SK-N-SH (cell line): ENCODE results near the gene ELFN2. TPM values are rescaled to one million over a fixed set of nuclear protein-coding genes. Genes with fewer than 3 reads are reported as not detected.

Experiments
- CTCF ChIA-PET: fragments of 300-600, 350-600 bp; formaldehyde crosslinking; extraction: SDS; loops from one replicate; lab custom pipeline; 2021; lab: Yijun Ruan, JAX
- POLR2A ChIA-PET: fragments of 350-600 bp; sonication (Branson Sonifier 250); formaldehyde crosslinking; extraction: SDS; loops from one replicate; lab custom pipeline; 2020; ENCODE audit warnings: antibody characterized with exemption, inconsistent platforms; lab: Yijun Ruan, JAX
- DNase-seq: peaks from one replicate; pipeline ENCODE4 v3.0.0; 2012
- H2AFZ ChIP-seq: fragments of 200-600 bp; sonication (generic); 2 replicates; pipeline ENCODE4 v1.8.1; 2016; ENCODE audit warnings: antibody characterized with exemption, mild to moderate bottlenecking, low read depth
- H3F3A ChIP-seq: fragments of 200-600 bp; sonication (generic); replicated peaks from 2 replicates; pipeline ENCODE3; 2016; ENCODE audit warnings: antibody characterized with exemption, mild to moderate bottlenecking; ENCODE audit not compliant: insufficient read depth
- H3K27ac ChIP-seq, 2 experiments: fragments of 200-500 bp in 1 of 2; fragments of 200-600 bp in 1 of 2; sonication (Bioruptor generic) in 1 of 2; sonication (generic), shearing (Covaris generic) in 1 of 2; 2 replicates each; pipeline versions ENCODE4 v1.5.1 to v1.6.1; 2014 to 2016; ENCODE audit warnings: low read depth in 2 of 2, inconsistent platforms in 1 of 2, low read length in 1 of 2, mild to moderate bottlenecking in 1 of 2, mixed read lengths in 1 of 2
- H3K27me3 ChIP-seq: fragments of 200-600 bp; sonication (generic), shearing (Covaris generic); 2 replicates; pipeline ENCODE4 v1.6.1; 2016; ENCODE audit warnings: mixed run types; ENCODE audit not compliant: insufficient read depth
- H3K36me3 ChIP-seq, 2 experiments: fragments of 200-500 bp in 1 of 2; fragments of 200-600 bp in 1 of 2; sonication (Bioruptor generic) in 1 of 2; sonication (generic) in 1 of 2; replicated peaks in 1 of 2; 2 replicates each; pipeline versions ENCODE3 to v1.5.1; 2014 to 2016; ENCODE audit warnings: low read length in 1 of 2, mild to moderate bottlenecking in 1 of 2; ENCODE audit not compliant: insufficient read depth in 2 of 2, control insufficient read depth in 1 of 2
- H3K4me1 ChIP-seq, 2 experiments: fragments of 200-500 bp in 1 of 2; fragments of 200-600 bp in 1 of 2; sonication (Bioruptor generic) in 1 of 2; sonication (generic), shearing (Covaris generic) in 1 of 2; 2 replicates each; pipeline versions ENCODE4 v1.5.1 to v1.6.1; 2014 to 2016; ENCODE audit warnings: low read depth in 1 of 2, low read length in 1 of 2, mixed run types in 1 of 2; ENCODE audit not compliant: insufficient read depth in 2 of 2, control insufficient read depth in 1 of 2
- H3K4me2 ChIP-seq: fragments of 200-600 bp; sonication (generic), shearing (Covaris generic); 2 replicates; pipeline ENCODE4 v1.6.1; 2017; ENCODE audit warnings: mixed run types
- H3K4me3 ChIP-seq, 2 experiments: fragments of 200-500 bp in 1 of 2; fragments of 200-600 bp in 1 of 2; sonication (Bioruptor generic) in 1 of 2; sonication (generic), shearing (Covaris generic) in 1 of 2; 2 replicates each; pipeline versions ENCODE4 v1.5.1 to v1.8.1; 2014 to 2016; ENCODE audit warnings: low read depth in 2 of 2, inconsistent platforms in 1 of 2, low read length in 1 of 2, mild to moderate bottlenecking in 1 of 2, mixed read lengths in 1 of 2, moderate library complexity in 1 of 2
- H3K79me2 ChIP-seq: fragments of 200-600 bp; sonication (generic); 2 replicates; pipeline ENCODE4 v1.8.1; 2017; ENCODE audit warnings: mild to moderate bottlenecking; ENCODE audit not compliant: insufficient read depth
- H3K9ac ChIP-seq: fragments of 200-600 bp; sonication (generic); 2 replicates; pipeline ENCODE4 v1.6.1; 2017; ENCODE audit warnings: mixed run types
- H3K9me2 ChIP-seq: fragments of 200-600 bp; sonication (generic); 2 replicates; pipeline ENCODE4 v1.6.1; 2017; ENCODE audit warnings: mixed run types
- H3K9me3 ChIP-seq: fragments of 200-600 bp; sonication (generic); 2 replicates; pipeline ENCODE4 v1.6.1; 2017; ENCODE audit warnings: mixed run types, mild to moderate bottlenecking, moderate library complexity
- H4K20me1 ChIP-seq: fragments of 200-600 bp; sonication (generic); 2 replicates; pipeline ENCODE4 v1.6.1; 2017; ENCODE audit warnings: mild to moderate bottlenecking, mixed run types; ENCODE audit not compliant: insufficient read depth
- EP300 ChIP-seq, 2 experiments: IDR thresholded peaks; 2 replicates each; pipeline versions ENCODE4 v1.4.0 to v1.6.1; 2012; ENCODE audit warnings: borderline replicate concordance in 1 of 2, low read depth in 1 of 2, low read length in 1 of 2
- FOXJ3 ChIP-seq: sonication (generic); formaldehyde crosslinking; IDR thresholded peaks from 2 replicates; pipeline ENCODE4 v1.5.1; 2020; ENCODE audit warnings: mild to moderate bottlenecking, missing genetic modification reagents
- GABPA ChIP-seq: IDR thresholded peaks from 2 replicates; pipeline ENCODE4 v1.4.0; 2012; ENCODE audit warnings: low read depth, mild to moderate bottlenecking
- IRF3 ChIP-seq: fragments of 150-350 bp; IDR thresholded peaks from 2 replicates; pipeline ENCODE4 v1.6.1; 2016; ENCODE audit warnings: mild to moderate bottlenecking, low read depth, low read length
- JUND ChIP-seq: IDR thresholded peaks from 2 replicates; pipeline ENCODE4 v1.4.0; 2012
- MEF2A ChIP-seq: IDR thresholded peaks from 2 replicates; pipeline ENCODE4 v1.4.0; 2012; ENCODE audit warnings: low read depth, borderline replicate concordance
- MXI1 ChIP-seq: IDR thresholded peaks from 2 replicates; pipeline ENCODE4 v1.6.1; 2012; ENCODE audit warnings: mild to moderate bottlenecking, low read depth, low read length, improper control_type of control experiment
- NFIC ChIP-seq: IDR thresholded peaks from 2 replicates; pipeline ENCODE4 v1.4.0; 2012; ENCODE audit warnings: borderline replicate concordance
- RAD21 ChIP-seq: IDR thresholded peaks from 2 replicates; pipeline ENCODE4 v1.6.1; 2012; ENCODE audit warnings: mild to moderate bottlenecking, low read length
- REST ChIP-seq: IDR thresholded peaks from 2 replicates; pipeline ENCODE4 v1.6.1; 2012; ENCODE audit warnings: mild to moderate bottlenecking, low read depth, low read length, moderate library complexity
- SMC3 ChIP-seq: IDR thresholded peaks from 2 replicates; pipeline ENCODE4 v1.6.1; 2012; ENCODE audit warnings: low read depth, low read length, improper control_type of control experiment
- TAF1 ChIP-seq: IDR thresholded peaks from 2 replicates; pipeline ENCODE4 v1.6.1; 2012; ENCODE audit warnings: low read depth, mild to moderate bottlenecking, low read length, moderate library complexity, borderline replicate concordance
- WGBS: methylation state at CpG from one replicate; pipeline ENCODE4 v1.1.6; 2017; ENCODE audit warnings: low lambda C conversion rate; 5-methylcytosine and 5-hydroxymethylcytosine counted together
- polyA plus RNA-seq, 3 experiments: library from polyadenylated mRNA; depleted of rRNA; stranded (reverse); fragments of >200 nt; gene quantifications; 2 replicates each; pipeline ENCODE4 v1.2.3, GENCODE V29; 2012
- TF ChIP-seq, protein P1 (sequence below): IDR thresholded peaks from 2 replicates; pipeline ENCODE4 v1.4.0; 2012; ENCODE audit warnings: low read depth
- TF ChIP-seq, protein P2 (sequence below): IDR thresholded peaks from 2 replicates; pipeline ENCODE4 v1.4.0; 2012; ENCODE audit warnings: low read depth, borderline replicate concordance
- TF ChIP-seq, protein P3 (sequence below): fragments of 200-600 bp; sonication (generic); IDR thresholded peaks from 2 replicates; pipeline ENCODE4 v1.6.1; 2017; ENCODE audit warnings: antibody characterized with exemption, mild to moderate bottlenecking, moderate library complexity

ELFN2 gene
- polyA plus RNA-seq, 1 of the 3 experiments (the other 2 are of a cell fraction): 2.8 TPM

- CTCF ChIA-PET: no interaction called here
- H3K4me2 ChIP-seq: no peak overlapping the region
- peaks cover 0 to 9% of the 10 kb centered on the region in 2 experiments; a peak in 1 of 4 replicates for H3K4me1 ChIP-seq
- no peak overlapping the region for H2AFZ ChIP-seq
- no peaks in the 10 kb centered on the region for H3K36me3 ChIP-seq
- DNase-seq: no peak
- H3F3A ChIP-seq: no peaks in the 10 kb centered on the region
- H3K79me2 ChIP-seq: no peaks in the 10 kb centered on the region
- no peaks in the 10 kb centered on the region for H4K20me1 ChIP-seq
- no peaks in the 10 kb centered on the region for H3K9me2 ChIP-seq
- TF ChIP-seq MXI1: no peak
- no peak for TF ChIP-seq FOXJ3 (CRISPR knock-in tag)
- no peak for TF ChIP-seq RAD21
- TF ChIP-seq GABPA: no peak
- TF ChIP-seq EP300 (IDR thresholded peaks at IDR 0.05; ENCODE audit: borderline replicate concordance in 1 of 2, low read depth in 1 of 2, low read length in 1 of 2): no peak
- TF ChIP-seq REST: no peak
- TF ChIP-seq TAF1: no peak
- TF ChIP-seq SMC3: no peak
- no peak for TF ChIP-seq MEF2A
- TF ChIP-seq JUND: no peak
- TF ChIP-seq, protein P1, sequence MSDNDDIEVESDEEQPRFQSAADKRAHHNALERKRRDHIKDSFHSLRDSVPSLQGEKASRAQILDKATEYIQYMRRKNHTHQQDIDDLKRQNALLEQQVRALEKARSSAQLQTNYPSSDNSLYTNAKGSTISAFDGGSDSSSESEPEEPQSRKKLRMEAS: no peak
- no peak for TF ChIP-seq IRF3
- TF ChIP-seq, protein P2, sequence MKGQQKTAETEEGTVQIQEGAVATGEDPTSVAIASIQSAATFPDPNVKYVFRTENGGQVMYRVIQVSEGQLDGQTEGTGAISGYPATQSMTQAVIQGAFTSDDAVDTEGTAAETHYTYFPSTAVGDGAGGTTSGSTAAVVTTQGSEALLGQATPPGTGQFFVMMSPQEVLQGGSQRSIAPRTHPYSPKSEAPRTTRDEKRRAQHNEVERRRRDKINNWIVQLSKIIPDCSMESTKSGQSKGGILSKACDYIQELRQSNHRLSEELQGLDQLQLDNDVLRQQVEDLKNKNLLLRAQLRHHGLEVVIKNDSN: no peak
- TF ChIP-seq NFIC: no peak
- TF ChIP-seq, protein P3, sequence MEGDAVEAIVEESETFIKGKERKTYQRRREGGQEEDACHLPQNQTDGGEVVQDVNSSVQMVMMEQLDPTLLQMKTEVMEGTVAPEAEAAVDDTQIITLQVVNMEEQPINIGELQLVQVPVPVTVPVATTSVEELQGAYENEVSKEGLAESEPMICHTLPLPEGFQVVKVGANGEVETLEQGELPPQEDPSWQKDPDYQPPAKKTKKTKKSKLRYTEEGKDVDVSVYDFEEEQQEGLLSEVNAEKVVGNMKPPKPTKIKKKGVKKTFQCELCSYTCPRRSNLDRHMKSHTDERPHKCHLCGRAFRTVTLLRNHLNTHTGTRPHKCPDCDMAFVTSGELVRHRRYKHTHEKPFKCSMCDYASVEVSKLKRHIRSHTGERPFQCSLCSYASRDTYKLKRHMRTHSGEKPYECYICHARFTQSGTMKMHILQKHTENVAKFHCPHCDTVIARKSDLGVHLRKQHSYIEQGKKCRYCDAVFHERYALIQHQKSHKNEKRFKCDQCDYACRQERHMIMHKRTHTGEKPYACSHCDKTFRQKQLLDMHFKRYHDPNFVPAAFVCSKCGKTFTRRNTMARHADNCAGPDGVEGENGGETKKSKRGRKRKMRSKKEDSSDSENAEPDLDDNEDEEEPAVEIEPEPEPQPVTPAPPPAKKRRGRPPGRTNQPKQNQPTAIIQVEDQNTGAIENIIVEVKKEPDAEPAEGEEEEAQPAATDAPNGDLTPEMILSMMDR: no peak
- no peaks in the 10 kb centered on the region for H3K9me3 ChIP-seq
- POLR2A ChIA-PET: no interaction called here
- no peak overlapping the region for H3K4me3 ChIP-seq
- 84% methylated on average over 9 of the region's 14 CpGs for WGBS
- H3K9ac ChIP-seq: no peak overlapping the region
- H3K27ac ChIP-seq: no peak overlapping the region
- no peaks in the 10 kb centered on the region for H3K27me3 ChIP-seq
These were observed 72.1 kb downstream of the ELFN2 start for GRCh38 chr22:37355174-37355573.
